Measurements from ENCODE around the gene ADGRG3.

The ADGRG3 gene

DNA sequence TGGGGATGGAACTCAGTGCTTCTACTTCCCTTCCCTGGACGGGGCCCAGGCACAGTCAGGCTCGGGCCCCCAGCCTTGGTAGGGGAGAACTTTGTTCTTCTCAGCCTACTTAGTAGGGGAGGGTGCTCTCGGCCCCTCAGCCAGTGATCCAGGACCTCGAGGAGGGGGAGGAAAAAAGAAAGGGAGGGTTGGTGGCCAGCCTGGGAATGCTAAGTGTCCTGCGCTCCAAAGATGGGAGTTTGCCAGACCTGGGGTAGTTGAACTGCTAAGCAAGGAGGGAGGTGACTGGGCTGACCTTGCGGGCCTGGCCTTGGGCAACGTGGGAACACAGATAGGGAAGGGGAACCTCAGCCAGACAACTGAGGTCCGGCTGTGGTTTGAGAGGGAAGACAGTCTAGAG, 27.5 kb upstream of the ADGRG3 start:
- Histone ChIP-seq H3K9me3 (ENCODE audit: insufficient read depth, low read depth, low read length) (no peaks in the 10 kb centered on the region), H3K27me3 (ENCODE audit: insufficient read depth, low read length, poor library complexity, severe bottlenecking) (no peaks in the 10 kb centered on the region), H3K4me3 (ENCODE audit: low read length, poor library complexity, severe bottlenecking) (no peak overlapping the region), H3K36me3 (ENCODE audit: insufficient read depth, low read length) (no peaks in the 10 kb centered on the region), H3K4me1 (ENCODE audit: insufficient read depth, low read length, poor library complexity, severe bottlenecking) (peaks cover 37% of the 10 kb centered on the region), H3K79me2 (ENCODE audit: insufficient read depth, low read length) (no peaks in the 10 kb centered on the region), H3F3A (ENCODE audit: low read depth) (0 out of 2 replicates have a peak, but pooled peaks cover 3% of the 10 kb centered on the region), H3K9me2 (replicated peaks; ENCODE audit: low read depth, low read length) (no peaks in the 10 kb centered on the region), H3K9ac (ENCODE audit: low read depth, low read length, poor library complexity, severe bottlenecking) (no peak overlapping the region), H4K20me1 (ENCODE audit: insufficient read depth, low read length, poor library complexity, severe bottlenecking) (no peaks in the 10 kb centered on the region), H2AFZ (ENCODE audit: low read length) (no peak overlapping the region), H3K4me2 (ENCODE audit: low read depth, low read length, poor library complexity, severe bottlenecking) (no peak overlapping the region)
- TF ChIP-seq, protein P1, sequence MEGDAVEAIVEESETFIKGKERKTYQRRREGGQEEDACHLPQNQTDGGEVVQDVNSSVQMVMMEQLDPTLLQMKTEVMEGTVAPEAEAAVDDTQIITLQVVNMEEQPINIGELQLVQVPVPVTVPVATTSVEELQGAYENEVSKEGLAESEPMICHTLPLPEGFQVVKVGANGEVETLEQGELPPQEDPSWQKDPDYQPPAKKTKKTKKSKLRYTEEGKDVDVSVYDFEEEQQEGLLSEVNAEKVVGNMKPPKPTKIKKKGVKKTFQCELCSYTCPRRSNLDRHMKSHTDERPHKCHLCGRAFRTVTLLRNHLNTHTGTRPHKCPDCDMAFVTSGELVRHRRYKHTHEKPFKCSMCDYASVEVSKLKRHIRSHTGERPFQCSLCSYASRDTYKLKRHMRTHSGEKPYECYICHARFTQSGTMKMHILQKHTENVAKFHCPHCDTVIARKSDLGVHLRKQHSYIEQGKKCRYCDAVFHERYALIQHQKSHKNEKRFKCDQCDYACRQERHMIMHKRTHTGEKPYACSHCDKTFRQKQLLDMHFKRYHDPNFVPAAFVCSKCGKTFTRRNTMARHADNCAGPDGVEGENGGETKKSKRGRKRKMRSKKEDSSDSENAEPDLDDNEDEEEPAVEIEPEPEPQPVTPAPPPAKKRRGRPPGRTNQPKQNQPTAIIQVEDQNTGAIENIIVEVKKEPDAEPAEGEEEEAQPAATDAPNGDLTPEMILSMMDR (conservative IDR thresholded peaks at IDR 0.05; ENCODE audit: low read length) = no peak
- TF ChIP-seq EZH2phosphoT487 (IDR thresholded peaks at IDR 0.05; ENCODE audit: borderline replicate concordance) = no peak

DNA sequence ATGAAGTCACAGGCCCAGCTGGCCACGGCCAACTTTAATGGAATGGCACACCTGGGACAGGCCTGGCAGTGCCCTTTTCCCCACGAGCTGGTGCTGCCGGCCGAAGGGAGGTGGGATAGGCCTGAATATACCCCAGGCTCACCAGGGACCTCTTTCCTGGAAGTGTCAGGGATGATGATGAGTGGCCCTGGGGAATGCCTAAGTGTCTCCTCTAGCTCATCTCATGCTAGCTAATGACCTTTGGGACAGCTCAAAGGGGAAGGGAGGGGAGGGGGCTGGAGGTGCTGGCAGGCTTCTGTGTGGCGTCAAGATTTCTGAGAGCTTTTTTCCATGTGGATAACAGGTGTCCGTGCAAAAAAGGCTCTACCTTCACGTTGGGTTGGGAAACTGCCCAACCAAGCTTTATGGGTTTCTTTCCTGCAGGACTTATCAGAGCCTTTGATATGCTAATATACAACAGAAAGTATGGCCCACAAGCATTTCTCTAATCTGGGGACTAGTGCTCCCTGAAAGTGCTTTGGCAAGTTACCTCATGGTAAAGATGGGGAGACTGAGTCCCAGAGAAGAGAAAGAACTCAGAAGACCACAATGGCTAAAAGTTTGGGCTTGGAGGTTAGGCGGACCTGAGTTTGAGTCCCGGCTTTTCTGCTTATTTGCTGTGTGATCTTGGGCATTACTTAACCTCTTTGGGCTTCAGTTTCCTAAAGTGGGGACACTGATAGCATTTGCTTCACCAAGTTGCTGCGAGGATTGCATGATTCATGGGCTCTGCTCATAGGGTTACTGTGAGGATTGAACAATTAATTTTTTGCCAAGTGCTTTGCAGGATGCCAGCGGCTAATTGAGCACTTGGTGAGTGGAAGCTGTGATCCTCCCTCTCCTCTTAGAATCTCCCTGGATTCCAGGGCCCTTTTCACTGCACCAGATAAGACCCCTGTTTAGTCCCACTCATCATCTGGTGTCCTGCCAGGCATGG, 25.7 kb upstream of the ADGRG3 start:
- TF ChIP-seq EZH2phosphoT487 (IDR thresholded peaks at IDR 0.05; ENCODE audit: borderline replicate concordance) = no peak
- TF ChIP-seq, protein P1 (conservative IDR thresholded peaks at IDR 0.05; ENCODE audit: low read length) = no peak
- peak overlapping the region; percentile 72 for H3K9ac ChIP-seq (ENCODE audit: low read depth, low read length, poor library complexity, severe bottlenecking)
- no peaks in the 10 kb centered on the region for H3K27me3 ChIP-seq (ENCODE audit: insufficient read depth, low read length, poor library complexity, severe bottlenecking)
- H3F3A ChIP-seq (ENCODE audit: low read depth) = 0 out of 2 replicates have a peak, but pooled peaks cover 3% of the 10 kb centered on the region
- no peak overlapping the region for H2AFZ ChIP-seq (ENCODE audit: low read length)
- no peaks in the 10 kb centered on the region for H3K36me3 ChIP-seq (ENCODE audit: insufficient read depth, low read length)
- no peaks in the 10 kb centered on the region for H4K20me1 ChIP-seq (ENCODE audit: insufficient read depth, low read length, poor library complexity, severe bottlenecking)
- no peaks in the 10 kb centered on the region for H3K79me2 ChIP-seq (ENCODE audit: insufficient read depth, low read length)
- no peak overlapping the region for H3K4me3 ChIP-seq (ENCODE audit: low read length, poor library complexity, severe bottlenecking)
- H3K9me2 ChIP-seq (replicated peaks; ENCODE audit: low read depth, low read length) = no peaks in the 10 kb centered on the region
- no peak overlapping the region for H3K4me2 ChIP-seq (ENCODE audit: low read depth, low read length, poor library complexity, severe bottlenecking)
- no peaks in the 10 kb centered on the region for H3K9me3 ChIP-seq (ENCODE audit: insufficient read depth, low read depth, low read length)
- peaks cover 52% of the 10 kb centered on the region for H3K4me1 ChIP-seq (ENCODE audit: insufficient read depth, low read length, poor library complexity, severe bottlenecking)

DNA sequence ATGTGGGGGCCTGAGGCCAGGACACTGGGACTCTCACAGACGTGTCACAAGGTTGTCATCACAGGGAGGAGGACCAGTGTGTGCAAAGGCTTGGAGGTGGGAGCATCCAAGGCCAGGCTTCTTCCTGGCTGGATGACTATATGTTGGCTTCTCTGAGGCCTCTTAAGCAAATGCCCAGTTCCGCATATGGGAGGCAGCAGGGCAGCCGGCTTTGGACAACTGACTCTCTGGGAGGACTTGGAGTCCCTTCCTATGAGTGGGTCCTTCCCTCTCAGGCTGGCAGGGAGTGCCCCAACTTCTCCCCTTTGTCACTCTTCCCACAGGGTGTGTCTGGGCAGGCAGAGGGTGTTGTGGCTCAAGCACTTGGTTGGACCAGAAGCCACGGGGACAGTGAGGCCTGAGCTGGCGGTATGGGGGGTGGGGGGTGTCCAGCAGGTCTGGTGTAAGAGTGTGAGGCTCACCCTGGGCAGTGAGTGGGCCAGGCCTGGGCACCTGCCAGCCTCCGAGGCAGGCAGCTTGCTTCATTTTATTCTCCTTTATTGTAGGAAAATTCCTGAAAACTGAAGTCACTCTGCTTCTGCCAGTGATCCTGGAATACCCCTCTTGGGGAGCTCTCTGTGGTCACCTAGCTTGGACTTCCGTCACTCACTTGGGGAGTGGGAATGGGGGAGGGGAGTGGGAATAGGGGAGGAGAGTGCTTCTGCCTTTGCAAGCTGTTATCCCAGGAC, 24.8 kb upstream of the ADGRG3 start:
- Histone ChIP-seq H3K4me1 (ENCODE audit: insufficient read depth, low read length, poor library complexity, severe bottlenecking) (peaks cover 61% of the 10 kb centered on the region), H2AFZ (ENCODE audit: low read length) (no peak overlapping the region)

More for the DNA sequence above, 24.8 kb upstream of the ADGRG3 start:
- no peaks in the 10 kb centered on the region for H3K27me3 ChIP-seq (ENCODE audit: insufficient read depth, low read length, poor library complexity, severe bottlenecking)
- H3K9me3 ChIP-seq (ENCODE audit: insufficient read depth, low read depth, low read length) = no peaks in the 10 kb centered on the region
- H3K36me3 ChIP-seq (ENCODE audit: insufficient read depth, low read length) = no peaks in the 10 kb centered on the region
- no peaks in the 10 kb centered on the region for H3K9me2 ChIP-seq (replicated peaks; ENCODE audit: low read depth, low read length)
- TF ChIP-seq EZH2phosphoT487 (IDR thresholded peaks at IDR 0.05; ENCODE audit: borderline replicate concordance) = no peak
- TF ChIP-seq, protein P1 (conservative IDR thresholded peaks at IDR 0.05; ENCODE audit: low read length) = no peak
- H4K20me1 ChIP-seq (ENCODE audit: insufficient read depth, low read length, poor library complexity, severe bottlenecking) = no peaks in the 10 kb centered on the region
- H3K4me3 ChIP-seq (ENCODE audit: low read length, poor library complexity, severe bottlenecking) = no peak overlapping the region
- no peaks in the 10 kb centered on the region for H3K79me2 ChIP-seq (ENCODE audit: insufficient read depth, low read length)
- peak overlapping the region; percentile 43 for H3K4me2 ChIP-seq (ENCODE audit: low read depth, low read length, poor library complexity, severe bottlenecking)
- H3F3A ChIP-seq (ENCODE audit: low read depth) = 0 out of 2 replicates have a peak, but pooled peaks cover 3% of the 10 kb centered on the region
- H3K9ac ChIP-seq (ENCODE audit: low read depth, low read length, poor library complexity, severe bottlenecking) = peak overlapping the region; percentile 72

Measured in Loucy (cell line).